ENCODE measurements around the gene SOCS6. TPM values are rescaled to one million over a fixed set of nuclear protein-coding genes. Genes with fewer than 3 reads are reported as not detected.

Gene SOCS6
- total and polyA plus RNA-seq, 2 of the 13 experiments (the other 11 are each of a cell fraction or from before 2014, with no cell fraction given) = 18.6 to 38.3 TPM

- TF ChIP-seq, protein P1, sequence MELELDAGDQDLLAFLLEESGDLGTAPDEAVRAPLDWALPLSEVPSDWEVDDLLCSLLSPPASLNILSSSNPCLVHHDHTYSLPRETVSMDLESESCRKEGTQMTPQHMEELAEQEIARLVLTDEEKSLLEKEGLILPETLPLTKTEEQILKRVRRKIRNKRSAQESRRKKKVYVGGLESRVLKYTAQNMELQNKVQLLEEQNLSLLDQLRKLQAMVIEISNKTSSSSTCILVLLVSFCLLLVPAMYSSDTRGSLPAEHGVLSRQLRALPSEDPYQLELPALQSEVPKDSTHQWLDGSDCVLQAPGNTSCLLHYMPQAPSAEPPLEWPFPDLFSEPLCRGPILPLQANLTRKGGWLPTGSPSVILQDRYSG (CRISPR knock-in tag; IDR thresholded peaks at IDR 0.05) = no peak
- TF ChIP-seq TCF12 (IDR thresholded peaks at IDR 0.05) (no peak), TCF12 (CRISPR knock-in tag; IDR thresholded peaks at IDR 0.05) (no peak), ZNF792 (CRISPR knock-in tag; IDR thresholded peaks at IDR 0.05) (no peak), EP300 (IDR thresholded peaks at IDR 0.05; ENCODE audit: low read depth in 2 of 2, low read length in 2 of 2) (peak in 1 of 2 experiments; percentile 63; a peak in 1 of 4 replicates), EP300 (CRISPR knock-in tag; IDR thresholded peaks at IDR 0.05; ENCODE audit: borderline replicate concordance) (no peak), BCL3 (CRISPR knock-in tag; IDR thresholded peaks at IDR 0.05) (no peak), HES4 (CRISPR knock-in tag; IDR thresholded peaks at IDR 0.05; ENCODE audit: borderline replicate concordance) (no peak), SMYD3 (CRISPR knock-in tag; IDR thresholded peaks at IDR 0.05) (0 out of 2 replicates have a peak, but pooled peaks have one; percentile 72), KLF16 (CRISPR knock-in tag; IDR thresholded peaks at IDR 0.05) (no peak), ZMAT3 (CRISPR knock-in tag; conservative IDR thresholded peaks at IDR 0.05) (no peak), SOX6 (IDR thresholded peaks at IDR 0.05) (no peak), SOX6 (CRISPR knock-in tag; IDR thresholded peaks at IDR 0.05) (0 out of 2 replicates have a peak, but pooled peaks have one; percentile 32), ZBTB38 (CRISPR knock-in tag; IDR thresholded peaks at IDR 0.05) (peak; percentile 79; the same call in 1 of the 2 replicates), ZC3H13 (CRISPR knock-in tag; IDR thresholded peaks at IDR 0.05) (no peak), ZMYM4 (CRISPR knock-in tag; IDR thresholded peaks at IDR 0.05) (peak; percentile 13; the same call in 1 of the 2 replicates), SOX13 (IDR thresholded peaks at IDR 0.05) (no peak), SOX13 (CRISPR knock-in tag; conservative IDR thresholded peaks at IDR 0.05 in 1 of 2, IDR thresholded peaks at IDR 0.05 in 1 of 2) (peak in 1 of 2 experiments; percentile 64; a peak in 2 of 4 replicates)
- TF ChIP-seq, protein P2, sequence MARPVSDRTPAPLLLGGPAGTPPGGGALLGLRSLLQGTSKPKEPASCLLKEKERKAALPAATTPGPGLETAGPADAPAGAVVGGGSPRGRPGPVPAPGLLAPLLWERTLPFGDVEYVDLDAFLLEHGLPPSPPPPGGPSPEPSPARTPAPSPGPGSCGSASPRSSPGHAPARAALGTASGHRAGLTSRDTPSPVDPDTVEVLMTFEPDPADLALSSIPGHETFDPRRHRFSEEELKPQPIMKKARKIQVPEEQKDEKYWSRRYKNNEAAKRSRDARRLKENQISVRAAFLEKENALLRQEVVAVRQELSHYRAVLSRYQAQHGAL (CRISPR knock-in tag; IDR thresholded peaks at IDR 0.05; ENCODE audit: not compliant biosample characterization) = no peak
- TF ChIP-seq, protein P3, sequence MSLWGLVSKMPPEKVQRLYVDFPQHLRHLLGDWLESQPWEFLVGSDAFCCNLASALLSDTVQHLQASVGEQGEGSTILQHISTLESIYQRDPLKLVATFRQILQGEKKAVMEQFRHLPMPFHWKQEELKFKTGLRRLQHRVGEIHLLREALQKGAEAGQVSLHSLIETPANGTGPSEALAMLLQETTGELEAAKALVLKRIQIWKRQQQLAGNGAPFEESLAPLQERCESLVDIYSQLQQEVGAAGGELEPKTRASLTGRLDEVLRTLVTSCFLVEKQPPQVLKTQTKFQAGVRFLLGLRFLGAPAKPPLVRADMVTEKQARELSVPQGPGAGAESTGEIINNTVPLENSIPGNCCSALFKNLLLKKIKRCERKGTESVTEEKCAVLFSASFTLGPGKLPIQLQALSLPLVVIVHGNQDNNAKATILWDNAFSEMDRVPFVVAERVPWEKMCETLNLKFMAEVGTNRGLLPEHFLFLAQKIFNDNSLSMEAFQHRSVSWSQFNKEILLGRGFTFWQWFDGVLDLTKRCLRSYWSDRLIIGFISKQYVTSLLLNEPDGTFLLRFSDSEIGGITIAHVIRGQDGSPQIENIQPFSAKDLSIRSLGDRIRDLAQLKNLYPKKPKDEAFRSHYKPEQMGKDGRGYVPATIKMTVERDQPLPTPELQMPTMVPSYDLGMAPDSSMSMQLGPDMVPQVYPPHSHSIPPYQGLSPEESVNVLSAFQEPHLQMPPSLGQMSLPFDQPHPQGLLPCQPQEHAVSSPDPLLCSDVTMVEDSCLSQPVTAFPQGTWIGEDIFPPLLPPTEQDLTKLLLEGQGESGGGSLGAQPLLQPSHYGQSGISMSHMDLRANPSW (CRISPR knock-in tag; IDR thresholded peaks at IDR 0.05; ENCODE audit: borderline replicate concordance) = no peak
- TF ChIP-seq, protein P4, sequence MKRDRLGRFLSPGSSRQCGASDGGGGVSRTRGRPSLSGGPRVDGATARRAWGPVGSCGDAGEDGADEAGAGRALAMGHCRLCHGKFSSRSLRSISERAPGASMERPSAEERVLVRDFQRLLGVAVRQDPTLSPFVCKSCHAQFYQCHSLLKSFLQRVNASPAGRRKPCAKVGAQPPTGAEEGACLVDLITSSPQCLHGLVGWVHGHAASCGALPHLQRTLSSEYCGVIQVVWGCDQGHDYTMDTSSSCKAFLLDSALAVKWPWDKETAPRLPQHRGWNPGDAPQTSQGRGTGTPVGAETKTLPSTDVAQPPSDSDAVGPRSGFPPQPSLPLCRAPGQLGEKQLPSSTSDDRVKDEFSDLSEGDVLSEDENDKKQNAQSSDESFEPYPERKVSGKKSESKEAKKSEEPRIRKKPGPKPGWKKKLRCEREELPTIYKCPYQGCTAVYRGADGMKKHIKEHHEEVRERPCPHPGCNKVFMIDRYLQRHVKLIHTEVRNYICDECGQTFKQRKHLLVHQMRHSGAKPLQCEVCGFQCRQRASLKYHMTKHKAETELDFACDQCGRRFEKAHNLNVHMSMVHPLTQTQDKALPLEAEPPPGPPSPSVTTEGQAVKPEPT (CRISPR knock-in tag; IDR thresholded peaks at IDR 0.05; ENCODE audit: low read depth) = no peak
Observed at GRCh38 chr18:70377857-70378701, 89.2 kb downstream of the SOCS6 start (continued).

All from HepG2 (cell line).